Adrenal gland (tissue), 12 donors: ENCODE data around the gene IGFBPL1. TPM values are rescaled to one million over a fixed set of nuclear protein-coding genes. Genes with fewer than 3 reads are reported as not detected.

Source experiments
- DNase-seq, 7 donors: peaks; one replicate each; pipeline ENCODE4 v3.0.0-alpha.2; 2019 to 2020
- H3K27ac ChIP-seq, 5 donors: fragments of 200-600 bp; sonication (generic) in 4 of 5; 1 replicate in 3 of 5; 2 replicates in 2 of 5; pipeline versions ENCODE4 v1.5.1 to v1.8.0; 2016 to 2020; ENCODE audit warnings: mild to moderate bottlenecking in 1 of 5
- H3K27me3 ChIP-seq: fragments of 200-600 bp; 2 replicates; pipeline ENCODE4 v1.8.0; 2021
- H3K36me3 ChIP-seq, 2 donors: fragments of 200-600 bp; replicated peaks in 1 of 2; 1 replicate in 1 of 2; 2 replicates in 1 of 2; pipeline versions ENCODE4 v1.5.1 to v1.8.0; 2018 to 2022
- H3K4me1 ChIP-seq, 2 donors: fragments of 200-600 bp; replicated peaks in 1 of 2; 1 replicate in 1 of 2; 2 replicates in 1 of 2; pipeline versions ENCODE4 v1.5.1 to v1.8.0; 2018 to 2021
- H3K4me3 ChIP-seq, 4 donors: fragments of 200-600 bp; sonication (generic) in 3 of 4; one replicate each; pipeline ENCODE4 v1.5.1; 2016 to 2018
- H3K9me3 ChIP-seq, 3 donors: fragments of 200-600 bp; sonication (generic) in 1 of 3; replicated peaks in 1 of 3; 1 replicate in 2 of 3; 2 replicates in 1 of 3; pipeline versions ENCODE4 v1.5.1 to v1.8.0; 2016 to 2021
- POLR2A ChIP-seq, 2 donors: fragments of 450-650 bp; IDR thresholded peaks; one replicate each; pipeline ENCODE4 v1.6.1; 2017; ENCODE audit warnings: antibody characterized with exemption in 2 of 2, mild to moderate bottlenecking in 2 of 2, moderate library complexity in 1 of 2
- WGBS, 4 donors: extraction: QIAGEN DNeasy Blood & Tissue Kit in 2 of 4; methylation state at CpG; one replicate each; pipeline versions ENCODE4 v1.1.5 to v1.1.7; 2013 to 2017; 5-methylcytosine and 5-hydroxymethylcytosine counted together
- intact Hi-C, 2 donors: fragments of 100-400 bp; cut with DNase I; formaldehyde crosslinking; loops; one replicate each; pipeline versions ENCODE4 v1.14.1 to v1.15.0; 2022 to 2023
- polyA plus RNA-seq, 3 donors: library from polyadenylated mRNA; stranded (reverse); fragments of 200-250 nt in 2 of 3; fragments of 350-450 nt in 1 of 3; fragmentation: Illumina TruSeq in 1 of 3; extraction: RNeasy Lipid Tissue Mini Kit (QIAGEN cat#74804) in 1 of 3; gene quantifications; one replicate each; pipeline ENCODE4 v1.2.3, GENCODE V29; 2013 to 2014
- total RNA-seq, 9 donors: library from RNA; depleted of rRNA in 4 of 9; stranded (reverse); fragments of >200 nt in 4 of 9; fragments of 120-200 nt in 1 of 9; fragmentation: NEBNext Ultra II Directional in 1 of 9; extraction: Animal tissue kit (Norgen Biotek cat#: 25700) in 1 of 9; gene quantifications; one replicate each; pipeline versions ENCODE4 v1.1.0 to v1.2.4, GENCODE V29; 2013 to 2023
- TF ChIP-seq, protein P1 (sequence below), 6 experiments: fragments of 450-650 bp in 4 of 6; fragments of 200-600 bp in 2 of 6; sonication (generic) in 1 of 6; IDR thresholded peaks; 1 replicate in 5 of 6; 2 replicates in 1 of 6; pipeline versions ENCODE4 v1.5.1 to v1.8.0; 2016 to 2021; ENCODE audit warnings: antibody characterized with exemption in 6 of 6, mild to moderate bottlenecking in 2 of 6, moderate library complexity in 1 of 6
- donor health status: healthy with polysubstance abuse.
- donor health status: Bipolar disorder and iron deficiency.
- donor health status: DM: yes; HTN: yes; CAD: no.
- donor health status: DM: no; HTN: no; CAD: no.
- donor health status: DM: no; HTN: no; CAD: no.
- donor health status: DM: yes; HTN: yes; CAD: no.

The IGFBPL1 gene
- total and polyA plus RNA-seq, 12 donors: 0.17 to 5.2 (median 1.5) TPM; not detected in 4

DNA sequence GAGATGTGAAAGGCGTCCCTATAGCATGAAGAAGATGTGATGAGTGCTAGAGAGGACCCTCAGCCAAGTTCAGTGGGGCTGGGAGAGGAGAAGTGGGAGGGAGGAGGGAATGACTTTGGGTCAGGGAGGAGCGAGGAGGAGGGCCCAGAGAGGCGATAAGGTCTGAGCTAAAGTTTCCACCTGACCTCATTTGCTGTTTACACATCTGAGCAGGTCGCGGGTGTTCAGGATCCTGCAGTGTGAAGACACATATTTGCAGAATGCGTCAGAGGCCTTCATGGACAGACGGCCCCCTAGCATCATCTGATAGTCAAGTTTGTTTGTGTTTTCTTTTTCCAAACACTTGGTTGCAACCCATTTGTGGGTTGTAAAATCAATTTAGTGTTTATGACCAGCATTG, 18.9 kb upstream of the IGFBPL1 start:
- no peaks in the 10 kb centered on the region for H3K9me3 ChIP-seq
- TF ChIP-seq POLR2A (IDR thresholded peaks at IDR 0.05): no peak
- TF ChIP-seq, protein P1, sequence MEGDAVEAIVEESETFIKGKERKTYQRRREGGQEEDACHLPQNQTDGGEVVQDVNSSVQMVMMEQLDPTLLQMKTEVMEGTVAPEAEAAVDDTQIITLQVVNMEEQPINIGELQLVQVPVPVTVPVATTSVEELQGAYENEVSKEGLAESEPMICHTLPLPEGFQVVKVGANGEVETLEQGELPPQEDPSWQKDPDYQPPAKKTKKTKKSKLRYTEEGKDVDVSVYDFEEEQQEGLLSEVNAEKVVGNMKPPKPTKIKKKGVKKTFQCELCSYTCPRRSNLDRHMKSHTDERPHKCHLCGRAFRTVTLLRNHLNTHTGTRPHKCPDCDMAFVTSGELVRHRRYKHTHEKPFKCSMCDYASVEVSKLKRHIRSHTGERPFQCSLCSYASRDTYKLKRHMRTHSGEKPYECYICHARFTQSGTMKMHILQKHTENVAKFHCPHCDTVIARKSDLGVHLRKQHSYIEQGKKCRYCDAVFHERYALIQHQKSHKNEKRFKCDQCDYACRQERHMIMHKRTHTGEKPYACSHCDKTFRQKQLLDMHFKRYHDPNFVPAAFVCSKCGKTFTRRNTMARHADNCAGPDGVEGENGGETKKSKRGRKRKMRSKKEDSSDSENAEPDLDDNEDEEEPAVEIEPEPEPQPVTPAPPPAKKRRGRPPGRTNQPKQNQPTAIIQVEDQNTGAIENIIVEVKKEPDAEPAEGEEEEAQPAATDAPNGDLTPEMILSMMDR (IDR thresholded peaks at IDR 0.05): no peak
- intact Hi-C loops: no loop called here
- no peak for DNase-seq
- 56 to 70% (median 64%) methylated on average over 7 of the region's 7 CpGs for WGBS, 4 donors
- no peaks in the 10 kb centered on the region for H3K36me3 ChIP-seq
- no peak overlapping the region for H3K4me3 ChIP-seq
- no peak overlapping the region for H3K27ac ChIP-seq
- no peaks in the 10 kb centered on the region for H3K27me3 ChIP-seq
- H3K4me1 ChIP-seq: no peaks in the 10 kb centered on the region

DNA sequence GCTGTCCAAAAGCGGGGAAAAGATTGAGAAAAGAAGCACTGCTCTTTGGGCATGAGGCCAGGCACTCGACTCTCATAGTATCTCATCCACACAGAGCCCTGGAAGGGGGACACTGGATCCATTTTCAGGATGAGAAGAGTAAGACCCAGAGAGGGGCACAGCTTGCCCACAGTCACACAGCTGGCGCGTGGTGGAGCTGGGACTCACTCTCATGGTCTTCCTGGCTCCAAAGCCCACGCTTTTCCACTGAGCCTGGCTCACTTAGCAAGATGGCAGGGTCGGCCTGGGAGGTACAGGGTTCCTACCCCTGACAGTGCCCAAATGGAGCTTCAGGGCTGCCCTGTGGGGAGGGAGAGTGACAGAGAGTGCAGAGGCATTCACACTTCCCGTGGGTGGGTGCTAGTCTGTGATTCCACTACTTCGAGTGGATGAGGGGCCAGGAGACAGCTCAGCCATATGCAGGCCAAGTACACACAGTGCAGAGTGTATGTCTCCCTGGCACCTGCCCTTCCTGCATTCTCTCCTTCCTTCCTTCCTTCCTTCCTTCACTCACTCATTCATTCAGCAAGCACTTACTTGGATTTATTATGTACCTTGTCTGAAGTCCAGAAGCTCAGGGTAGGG, 18.3 kb upstream of the IGFBPL1 start:
- TF ChIP-seq, protein P1 (IDR thresholded peaks at IDR 0.05): no peak
- no peak for TF ChIP-seq POLR2A (IDR thresholded peaks at IDR 0.05)
- H3K27me3 ChIP-seq: no peaks in the 10 kb centered on the region
- H3K27ac ChIP-seq: no peak overlapping the region
- DNase-seq: no peak
- H3K36me3 ChIP-seq: no peaks in the 10 kb centered on the region
- no peaks in the 10 kb centered on the region for H3K4me1 ChIP-seq
- H3K4me3 ChIP-seq: no peak overlapping the region
- intact Hi-C loops: no loop called here
- no peaks in the 10 kb centered on the region for H3K9me3 ChIP-seq
- WGBS, 4 donors: 71 to 86% (median 72%) methylated on average over 5 to 8 of the region's 8 CpGs

DNA sequence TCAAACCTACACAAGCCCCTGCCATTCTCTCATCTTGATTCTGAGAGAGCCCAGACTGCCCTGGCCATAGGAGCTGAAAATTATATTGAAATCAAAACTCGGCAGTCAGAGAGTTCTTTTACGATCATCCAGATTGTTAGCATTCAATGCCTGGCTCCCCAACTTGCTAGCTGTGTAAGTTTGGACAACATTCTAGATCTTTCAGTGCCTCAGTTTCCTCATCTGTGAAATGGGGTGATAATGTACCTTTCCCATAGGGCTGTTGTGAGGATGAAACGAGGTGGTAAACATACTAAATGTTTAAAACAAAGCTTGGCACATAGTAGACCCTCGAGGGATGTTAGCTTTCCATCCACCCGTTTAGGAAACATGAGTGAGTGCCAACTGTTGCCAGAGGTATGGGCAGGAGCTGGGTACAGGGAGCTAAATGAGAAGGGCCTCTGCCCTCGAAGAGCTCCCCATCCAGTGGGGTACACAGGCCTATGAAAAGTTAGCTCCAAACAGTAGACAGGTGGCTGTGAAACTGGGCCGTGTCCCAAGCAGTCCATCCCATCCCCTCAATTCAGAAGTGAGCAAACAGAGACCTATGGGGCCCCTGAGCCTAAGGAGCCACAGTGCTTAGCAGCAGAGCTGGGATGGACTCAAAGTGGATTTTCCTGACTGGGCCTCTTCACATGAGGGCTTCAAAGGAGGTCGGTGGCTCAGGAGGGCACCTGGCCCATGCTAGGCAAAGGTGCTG, 17.3 kb upstream of the IGFBPL1 start:
- intact Hi-C loops: no loop called here
- TF ChIP-seq, protein P1 (IDR thresholded peaks at IDR 0.05): no peak
- no peak for TF ChIP-seq POLR2A (IDR thresholded peaks at IDR 0.05)

DNA sequence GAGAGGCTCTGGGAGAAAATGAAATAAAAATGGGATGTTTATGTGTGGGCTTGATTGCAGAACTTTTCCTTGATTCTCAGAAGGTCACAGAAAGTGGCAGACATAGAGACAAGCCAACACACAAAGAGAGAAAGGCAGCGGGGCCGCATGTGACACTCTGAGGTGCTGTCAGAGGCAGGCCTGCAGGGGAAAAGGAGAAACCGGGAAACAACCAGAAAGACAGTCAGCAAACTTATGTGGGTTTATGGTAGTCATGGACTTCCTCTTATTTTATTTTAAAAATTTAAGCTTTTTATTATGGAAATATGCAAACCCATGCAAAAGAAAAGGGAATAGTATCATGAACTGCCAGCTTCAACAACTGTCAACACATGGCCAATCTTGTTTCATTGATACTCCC, 16.3 kb upstream of the IGFBPL1 start:
- WGBS, 4 donors: 60 to 75% (median 73%) methylated on average over 3 of the region's 3 CpGs
- no peak overlapping the region for H3K27ac ChIP-seq
- no peaks in the 10 kb centered on the region for H3K27me3 ChIP-seq
- H3K9me3 ChIP-seq: no peaks in the 10 kb centered on the region
- no peaks in the 10 kb centered on the region for H3K36me3 ChIP-seq
- H3K4me3 ChIP-seq: no peak overlapping the region
- H3K4me1 ChIP-seq: no peaks in the 10 kb centered on the region
- intact Hi-C loops: no loop called here
- TF ChIP-seq, protein P1 (IDR thresholded peaks at IDR 0.05): no peak
- TF ChIP-seq POLR2A (IDR thresholded peaks at IDR 0.05): no peak
- no peak for DNase-seq

More for the DNA sequence above, 17.3 kb upstream of the IGFBPL1 start:
- Histone ChIP-seq H3K36me3 (no peaks in the 10 kb centered on the region), H3K4me3 (no peak overlapping the region), H3K27ac (no peak overlapping the region), H3K27me3 (no peaks in the 10 kb centered on the region), H3K9me3 (no peaks in the 10 kb centered on the region), H3K4me1 (no peaks in the 10 kb centered on the region)
- DNase-seq: no peak
- 82 to 89% (median 85%) methylated on average over 8 of the region's 8 CpGs for WGBS, 4 donors
